C4-2B (cell line): Measurements from ENCODE around the gene CCR9.
"Not testable (repeated sequence)": the region's sequence is repeated elsewhere in the genome, so short reads cannot be mapped to it uniquely, and the experiment has no call there.

ENCODE experiments used
- ZFX ChIP-seq: fragments of 450-650 bp; IDR thresholded peaks from 2 replicates; pipeline ENCODE4 v1.6.1; 2017
- TF ChIP-seq, protein P1 (sequence below): fragments of 450-650 bp; conservative IDR thresholded peaks from 2 replicates; pipeline ENCODE4 v1.5.1; 2017; ENCODE audit warnings: mild to moderate bottlenecking

DNA sequence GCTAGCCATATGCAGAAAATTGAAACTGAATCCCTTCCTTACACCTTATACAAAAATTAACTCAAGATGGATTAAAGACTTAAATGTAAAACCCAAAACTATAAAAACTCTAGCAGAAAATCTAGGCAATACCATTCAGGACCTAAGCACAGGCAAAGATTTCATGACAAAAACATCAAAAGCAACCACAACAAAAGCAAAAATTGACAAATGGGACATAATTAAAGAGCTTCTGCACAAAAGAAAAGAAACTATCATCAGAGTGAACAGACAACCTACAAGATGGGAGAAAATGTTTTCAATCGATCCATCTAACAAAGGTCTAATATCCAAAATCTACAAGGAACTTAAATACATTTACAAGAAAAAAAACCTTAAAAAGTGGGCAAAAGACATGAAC is 30.0 kb upstream of the CCR9 start:
- TF ChIP-seq, protein P1, sequence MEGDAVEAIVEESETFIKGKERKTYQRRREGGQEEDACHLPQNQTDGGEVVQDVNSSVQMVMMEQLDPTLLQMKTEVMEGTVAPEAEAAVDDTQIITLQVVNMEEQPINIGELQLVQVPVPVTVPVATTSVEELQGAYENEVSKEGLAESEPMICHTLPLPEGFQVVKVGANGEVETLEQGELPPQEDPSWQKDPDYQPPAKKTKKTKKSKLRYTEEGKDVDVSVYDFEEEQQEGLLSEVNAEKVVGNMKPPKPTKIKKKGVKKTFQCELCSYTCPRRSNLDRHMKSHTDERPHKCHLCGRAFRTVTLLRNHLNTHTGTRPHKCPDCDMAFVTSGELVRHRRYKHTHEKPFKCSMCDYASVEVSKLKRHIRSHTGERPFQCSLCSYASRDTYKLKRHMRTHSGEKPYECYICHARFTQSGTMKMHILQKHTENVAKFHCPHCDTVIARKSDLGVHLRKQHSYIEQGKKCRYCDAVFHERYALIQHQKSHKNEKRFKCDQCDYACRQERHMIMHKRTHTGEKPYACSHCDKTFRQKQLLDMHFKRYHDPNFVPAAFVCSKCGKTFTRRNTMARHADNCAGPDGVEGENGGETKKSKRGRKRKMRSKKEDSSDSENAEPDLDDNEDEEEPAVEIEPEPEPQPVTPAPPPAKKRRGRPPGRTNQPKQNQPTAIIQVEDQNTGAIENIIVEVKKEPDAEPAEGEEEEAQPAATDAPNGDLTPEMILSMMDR: not testable (repeated sequence)
- TF ChIP-seq ZFX: not testable (repeated sequence)
